HEK293T (cell line): ENCODE measurements around the gene COMMD9.

Source experiments
- CTCF ChIA-PET: fragments of 350-600 bp; formaldehyde crosslinking; extraction: SDS; loops from one replicate; lab custom pipeline; 2021; ENCODE audit warnings: antibody characterized with exemption, inconsistent platforms; lab: Yijun Ruan, JAX
- POLR2A ChIA-PET: fragments of 350-600 bp; formaldehyde crosslinking; extraction: SDS; loops from one replicate; lab custom pipeline; 2020; ENCODE audit warnings: antibody characterized with exemption, inconsistent platforms; lab: Yijun Ruan, JAX
- DNase-seq: peaks from one replicate; pipeline ENCODE4 v3.0.0; 2012; ENCODE audit warnings: mixed read lengths; ENCODE audit errors: extremely low spot score
- ARNT ChIP-seq: fragments of 450-650 bp; IDR thresholded peaks from 2 replicates; pipeline ENCODE4 v1.6.1; 2017; ENCODE audit warnings: mild to moderate bottlenecking
- BHLHE40 ChIP-seq: fragments of 450-650 bp; IDR thresholded peaks from 2 replicates; pipeline ENCODE4 v1.6.1; 2016; ENCODE audit warnings: mild to moderate bottlenecking, moderate library complexity, borderline replicate concordance
- CTBP1 ChIP-seq: fragments of 450-650 bp; IDR thresholded peaks from 2 replicates; pipeline ENCODE4 v1.6.1; 2016; ENCODE audit warnings: borderline replicate concordance
- ELF4 ChIP-seq: fragments of 450-650 bp; IDR thresholded peaks from 2 replicates; pipeline ENCODE4 v1.6.1; 2017; ENCODE audit warnings: antibody characterized with exemption
- FOXA1 ChIP-seq: fragments of 450-650 bp; IDR thresholded peaks from 2 replicates; pipeline ENCODE4 v1.6.1; 2016; ENCODE audit warnings: mild to moderate bottlenecking
- FOXK2 ChIP-seq: fragments of 450-650 bp; IDR thresholded peaks from 2 replicates; pipeline ENCODE4 v1.6.1; 2016; ENCODE audit warnings: mild to moderate bottlenecking
- FOXM1 ChIP-seq: fragments of 450-650 bp; IDR thresholded peaks from 2 replicates; pipeline ENCODE4 v1.6.1; 2017; ENCODE audit warnings: mild to moderate bottlenecking, borderline replicate concordance
- HDGF ChIP-seq: fragments of 450-650 bp; IDR thresholded peaks from 2 replicates; pipeline ENCODE4 v1.6.1; 2017; ENCODE audit warnings: antibody characterized with exemption, borderline replicate concordance
- L3MBTL2 ChIP-seq: fragments of 450-650 bp; conservative IDR thresholded peaks from 2 replicates; pipeline ENCODE4 v1.6.1; 2016; ENCODE audit warnings: mild to moderate bottlenecking
- LEF1 ChIP-seq: fragments of 450-650 bp; IDR thresholded peaks from 2 replicates; pipeline ENCODE4 v1.6.1; 2017; ENCODE audit warnings: mild to moderate bottlenecking, borderline replicate concordance
- NFRKB ChIP-seq: fragments of 450-650 bp; IDR thresholded peaks from 2 replicates; pipeline ENCODE4 v1.6.1; 2016; ENCODE audit warnings: mild to moderate bottlenecking, moderate library complexity
- SP1 ChIP-seq: fragments of 450-650 bp; IDR thresholded peaks from 2 replicates; pipeline ENCODE4 v1.6.1; 2017
- SUZ12 ChIP-seq: fragments of 450-650 bp; IDR thresholded peaks from 2 replicates; pipeline ENCODE4 v1.6.1; 2016; ENCODE audit warnings: mild to moderate bottlenecking
- TARDBP ChIP-seq: fragments of 450-650 bp; IDR thresholded peaks from 2 replicates; pipeline ENCODE4 v1.6.1; 2016
- ZNF384 ChIP-seq: fragments of 450-650 bp; IDR thresholded peaks from 2 replicates; pipeline ENCODE4 v1.6.1; 2016
- TF ChIP-seq, protein P1 (sequence below): fragments of 450-650 bp; IDR thresholded peaks from 2 replicates; pipeline ENCODE4 v1.6.1; 2016

Gene COMMD9

DNA sequence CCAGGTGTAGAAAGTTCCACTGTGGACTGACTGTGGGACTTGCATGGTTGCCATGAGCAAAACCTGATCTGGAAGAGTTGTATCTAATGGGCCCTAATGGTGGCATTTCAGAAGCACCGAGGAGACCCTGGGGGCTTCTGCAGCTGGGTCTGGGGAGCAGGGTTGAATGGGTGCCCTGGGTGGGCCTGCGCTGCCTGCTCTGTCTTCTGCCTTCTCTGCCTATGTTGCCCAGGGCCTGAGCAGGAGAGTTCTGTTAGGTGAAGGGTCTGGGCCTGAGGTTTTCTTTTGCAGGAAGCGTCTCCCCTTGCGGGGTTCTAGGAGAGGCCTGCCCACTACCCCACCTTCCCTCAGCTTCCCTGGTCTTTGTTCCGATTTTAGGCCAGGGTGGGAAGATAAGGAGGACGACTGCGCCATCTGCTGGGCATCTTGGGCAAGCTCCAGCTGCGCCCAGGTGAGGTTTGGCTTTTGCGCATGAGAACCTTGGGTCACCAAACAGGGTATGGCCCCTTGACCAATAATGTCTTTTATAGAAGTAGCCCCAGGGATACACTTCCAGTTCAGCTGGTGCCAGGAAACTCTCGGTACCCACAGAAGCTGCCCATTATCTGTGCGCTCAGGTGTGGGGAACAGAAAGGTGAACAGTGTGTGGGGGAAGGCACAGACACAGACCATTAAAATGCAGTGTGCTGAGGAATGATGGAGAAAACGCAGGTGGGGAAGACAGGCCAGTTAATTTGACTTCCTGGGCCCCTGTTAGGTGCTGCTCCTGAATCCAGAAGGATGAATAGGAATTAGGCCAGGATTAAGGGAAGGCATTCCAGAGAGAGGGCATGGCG is 23.2 kb downstream of the COMMD9 start:
- TF ChIP-seq L3MBTL2, result no peak
- DNase-seq, result peak; percentile 74
- ChIA-PET CTCF (interaction anchor here (0.6 to 4.5 kb wide), 9 partner anchors 110 to 779 kb away, joined by 3 to 29 read pairs (median 3); no protein-coding TSS in a partner anchor), POLR2A (interaction anchor here (1.1 kb wide), 1 partner anchor 442 kb away, joined by 3 read pairs; no protein-coding TSS in a partner anchor)

- TF ChIP-seq ARNT, result no peak
- TF ChIP-seq CTBP1, result no peak
- no peak for TF ChIP-seq L3MBTL2
- no peak for TF ChIP-seq BHLHE40
- TF ChIP-seq SP1, result no peak
- no peak for TF ChIP-seq FOXK2
- POLR2A ChIA-PET, result no interaction called here
- no peak for DNase-seq
- CTCF ChIA-PET, result interaction anchor here (1.0 to 4.5 kb wide), 3 partner anchors 133 to 778 kb away, joined by 3 to 29 read pairs (median 3); no protein-coding TSS in a partner anchor
Observed at GRCh38 chr11:36264973-36265344, 24.3 kb downstream of the COMMD9 start.

DNA sequence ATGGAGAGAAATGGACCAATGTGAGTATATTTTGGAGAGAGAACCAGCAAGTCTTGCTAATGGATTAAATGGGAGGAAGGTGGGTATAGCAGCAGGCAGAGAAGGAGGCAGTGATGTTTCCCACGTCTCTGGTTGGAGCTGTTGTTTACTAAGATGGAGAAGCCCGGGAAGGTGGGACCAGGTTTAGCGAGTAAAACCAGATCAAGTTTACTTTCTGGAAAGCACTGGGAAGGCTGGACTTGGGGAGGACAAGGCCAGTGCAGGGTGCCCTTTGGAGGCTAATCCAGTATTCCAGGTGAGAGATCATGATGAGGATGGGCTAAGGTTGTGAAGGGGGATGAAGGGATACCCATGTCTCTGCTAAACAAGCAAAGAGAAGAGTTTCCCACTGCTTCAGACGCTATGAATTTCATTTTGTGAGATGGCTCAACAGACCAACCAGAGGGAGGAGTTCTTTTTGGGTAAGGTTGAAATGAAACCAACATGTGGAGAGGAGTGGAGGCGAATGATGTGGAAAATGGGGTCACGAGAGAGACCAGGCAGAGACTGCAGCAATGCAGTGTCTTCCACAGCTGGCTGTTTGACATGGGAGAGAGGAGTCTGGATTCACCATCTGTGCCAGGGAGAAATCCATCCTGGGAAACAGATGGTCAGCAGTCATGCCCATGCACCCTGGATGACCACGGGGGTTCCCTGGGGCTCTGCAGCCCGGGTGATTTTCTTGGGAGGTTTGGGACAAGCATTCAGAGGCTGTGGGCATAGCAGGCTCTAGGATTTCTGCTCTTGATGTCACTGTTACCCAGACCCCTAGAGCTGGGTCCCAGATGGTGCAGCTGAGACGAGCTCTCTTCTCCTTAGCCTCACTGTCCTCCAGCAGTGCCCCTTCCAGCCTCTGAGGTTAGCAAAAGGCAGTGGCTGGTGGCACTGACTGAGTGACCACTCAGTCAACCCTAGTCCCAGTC is 24.9 kb downstream of the COMMD9 start:
- ChIA-PET CTCF (interaction anchor here (0.6 to 1.7 kb wide), 3 partner anchors 77 to 777 kb away, joined by 3 to 6 read pairs (median 3); no protein-coding TSS in a partner anchor), POLR2A (no interaction called here)
- TF ChIP-seq SUZ12 (no peak), ZNF384 (no peak), NFRKB (no peak), FOXK2 (no peak), HDGF (no peak), FOXM1 (no peak), L3MBTL2 (no peak), CTBP1 (no peak), FOXA1 (no peak), LEF1 (no peak), ARNT (no peak), SP1 (no peak), BHLHE40 (no peak)
- no peak for DNase-seq

DNA sequence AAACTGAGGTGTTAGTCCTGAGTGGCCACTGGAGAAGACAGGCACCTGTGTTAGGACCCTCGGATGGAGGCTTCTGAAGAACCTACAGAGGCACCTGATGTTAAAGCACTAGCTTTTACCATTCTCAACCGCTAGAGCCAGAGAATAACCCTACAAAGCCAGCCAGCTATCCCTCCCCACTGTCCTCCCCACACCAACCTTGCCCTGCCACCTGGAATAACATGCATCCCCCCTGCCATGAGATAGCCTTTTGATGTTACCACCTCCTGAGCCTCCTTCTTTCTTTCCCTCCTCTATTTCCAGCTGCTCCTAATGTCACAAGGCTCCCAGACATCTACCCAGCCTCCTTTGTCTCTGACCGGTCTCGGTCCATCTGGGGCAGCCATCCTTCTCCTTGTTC is 28.1 kb downstream of the COMMD9 start:
- no peak for DNase-seq
- POLR2A ChIA-PET, result interaction anchor here (1.8 kb wide), 1 partner anchor 439 kb away, joined by 6 read pairs; no protein-coding TSS in a partner anchor
- CTCF ChIA-PET, result interaction anchor here (1.3 kb wide), 1 partner anchor 775 kb away, joined by 4 read pairs; no protein-coding TSS in a partner anchor
- TF ChIP-seq HDGF (no peak), L3MBTL2 (no peak), FOXK2 (no peak), SUZ12 (no peak), ZNF384 (no peak), LEF1 (no peak), BHLHE40 (no peak), NFRKB (no peak), FOXM1 (no peak)
- TF ChIP-seq, protein P1, sequence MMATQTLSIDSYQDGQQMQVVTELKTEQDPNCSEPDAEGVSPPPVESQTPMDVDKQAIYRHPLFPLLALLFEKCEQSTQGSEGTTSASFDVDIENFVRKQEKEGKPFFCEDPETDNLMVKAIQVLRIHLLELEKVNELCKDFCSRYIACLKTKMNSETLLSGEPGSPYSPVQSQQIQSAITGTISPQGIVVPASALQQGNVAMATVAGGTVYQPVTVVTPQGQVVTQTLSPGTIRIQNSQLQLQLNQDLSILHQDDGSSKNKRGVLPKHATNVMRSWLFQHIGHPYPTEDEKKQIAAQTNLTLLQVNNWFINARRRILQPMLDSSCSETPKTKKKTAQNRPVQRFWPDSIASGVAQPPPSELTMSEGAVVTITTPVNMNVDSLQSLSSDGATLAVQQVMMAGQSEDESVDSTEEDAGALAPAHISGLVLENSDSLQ, result no peak

- TF ChIP-seq FOXM1 (no peak), L3MBTL2 (peak; percentile 17; the same call in 1 of the 2 replicates), ELF4 (no peak), NFRKB (no peak), ARNT (no peak)
- TF ChIP-seq, protein P1, result no peak
- ChIA-PET POLR2A (interaction anchor here (0.8 to 1.1 kb wide), 3 partner anchors 20 to 640 kb away, joined by 3 to 4 read pairs (median 3); partner anchors contain the start of gene FJX1), CTCF (interaction anchor here (0.5 to 1.6 kb wide), 17 partner anchors 9 to 841 kb away, joined by 3 to 9 read pairs (median 4); partner anchors contain the start of gene LDLRAD3)
- DNase-seq, result peak; percentile 68
Observed at GRCh38 chr11:36258730-36259360, 30.4 kb downstream of the COMMD9 start.

GRCh38 chr11:36257351-36257750 is 31.9 kb downstream of the COMMD9 start:
- TF ChIP-seq NFRKB, result no peak
- no peak for TF ChIP-seq TARDBP
- TF ChIP-seq FOXK2, result no peak
- no peak for TF ChIP-seq FOXM1
- TF ChIP-seq CTBP1, result no peak
- no peak for TF ChIP-seq ARNT
- TF ChIP-seq, protein P1, result no peak
- no peak for TF ChIP-seq SUZ12
- TF ChIP-seq L3MBTL2, result no peak
- TF ChIP-seq ZNF384, result no peak
- TF ChIP-seq ELF4, result no peak
- no peak for TF ChIP-seq HDGF
- no peak for TF ChIP-seq FOXA1
- TF ChIP-seq BHLHE40, result no peak
- no peak for TF ChIP-seq LEF1
- TF ChIP-seq SP1, result no peak
- POLR2A ChIA-PET, result no interaction called here
- no peak for DNase-seq
- CTCF ChIA-PET, result interaction anchor here (0.7 to 1.4 kb wide), 3 partner anchors 8 to 435 kb away, joined by 3 to 7 read pairs (median 4); no protein-coding TSS in a partner anchor
